Osteoblast (primary cell): Measurements from ENCODE around the gene VAC14. TPM values are rescaled to one million over a fixed set of nuclear protein-coding genes. Genes with fewer than 3 reads are reported as not detected.

Source experiments
- DNase-seq: peaks from one replicate; pipeline ENCODE4 v3.0.0; 2011; ENCODE audit warnings: low spot score, mixed read lengths; ENCODE audit not compliant: insufficient read length; ENCODE audit errors: missing footprints
- H2AFZ ChIP-seq: 2 replicates; pipeline ENCODE4 v1.6.0; 2011; ENCODE audit warnings: mild to moderate bottlenecking, low read length
- H3K27ac ChIP-seq: 2 replicates; pipeline ENCODE4 v1.5.1; 2011; ENCODE audit warnings: mild to moderate bottlenecking, low read depth, low read length, moderate library complexity
- H3K27me3 ChIP-seq: 2 replicates; pipeline ENCODE4 v1.6.0; 2012; ENCODE audit warnings: mild to moderate bottlenecking, control low read depth, inconsistent platforms, low read length, moderate library complexity; ENCODE audit not compliant: insufficient read depth
- H3K36me3 ChIP-seq: 2 replicates; pipeline ENCODE4 v1.5.1; 2011; ENCODE audit warnings: mild to moderate bottlenecking, low read length, control low read depth, moderate library complexity; ENCODE audit not compliant: insufficient read depth
- H3K4me1 ChIP-seq: 2 replicates; pipeline ENCODE4 v1.5.1; 2011; ENCODE audit warnings: mild to moderate bottlenecking, low read length, control low read depth, moderate library complexity; ENCODE audit not compliant: insufficient read depth
- H3K4me2 ChIP-seq: 2 replicates; pipeline ENCODE4 v1.6.0; 2011; ENCODE audit warnings: mild to moderate bottlenecking, low read length; ENCODE audit not compliant: insufficient read depth
- H3K4me3 ChIP-seq: fragments of 200-600 bp; sonication (generic); 3 replicates; pipeline ENCODE4 v1.5.1; 2012; ENCODE audit warnings: mild to moderate bottlenecking, low read length, inconsistent platforms; ENCODE audit not compliant: insufficient read depth
- H3K79me2 ChIP-seq: 2 replicates; pipeline ENCODE4 v1.6.0; 2012; ENCODE audit warnings: mild to moderate bottlenecking, low read length, control low read depth, inconsistent platforms; ENCODE audit not compliant: insufficient read depth
- H3K9me3 ChIP-seq: 2 replicates; pipeline ENCODE4 v1.5.1; 2011; ENCODE audit warnings: low read depth, low read length, control low read depth
- H4K20me1 ChIP-seq: 2 replicates; pipeline ENCODE4 v1.6.0; 2012; ENCODE audit warnings: mild to moderate bottlenecking, low read length, control low read depth; ENCODE audit not compliant: insufficient read depth
- CTCF ChIP-seq: IDR thresholded peaks from 2 replicates; pipeline ENCODE4 v1.5.1; 2011; ENCODE audit warnings: mild to moderate bottlenecking, low read depth, low read length, moderate library complexity; ENCODE audit errors: extremely low read depth
- total RNA-seq: library from RNA; depleted of rRNA; stranded (reverse); fragments of >200 nt; gene quantifications from 2 replicates; pipeline ENCODE4 v1.2.3, GENCODE V29; 2012

VAC14 gene
- total RNA-seq, 1 donor = 72.7 TPM

DNA sequence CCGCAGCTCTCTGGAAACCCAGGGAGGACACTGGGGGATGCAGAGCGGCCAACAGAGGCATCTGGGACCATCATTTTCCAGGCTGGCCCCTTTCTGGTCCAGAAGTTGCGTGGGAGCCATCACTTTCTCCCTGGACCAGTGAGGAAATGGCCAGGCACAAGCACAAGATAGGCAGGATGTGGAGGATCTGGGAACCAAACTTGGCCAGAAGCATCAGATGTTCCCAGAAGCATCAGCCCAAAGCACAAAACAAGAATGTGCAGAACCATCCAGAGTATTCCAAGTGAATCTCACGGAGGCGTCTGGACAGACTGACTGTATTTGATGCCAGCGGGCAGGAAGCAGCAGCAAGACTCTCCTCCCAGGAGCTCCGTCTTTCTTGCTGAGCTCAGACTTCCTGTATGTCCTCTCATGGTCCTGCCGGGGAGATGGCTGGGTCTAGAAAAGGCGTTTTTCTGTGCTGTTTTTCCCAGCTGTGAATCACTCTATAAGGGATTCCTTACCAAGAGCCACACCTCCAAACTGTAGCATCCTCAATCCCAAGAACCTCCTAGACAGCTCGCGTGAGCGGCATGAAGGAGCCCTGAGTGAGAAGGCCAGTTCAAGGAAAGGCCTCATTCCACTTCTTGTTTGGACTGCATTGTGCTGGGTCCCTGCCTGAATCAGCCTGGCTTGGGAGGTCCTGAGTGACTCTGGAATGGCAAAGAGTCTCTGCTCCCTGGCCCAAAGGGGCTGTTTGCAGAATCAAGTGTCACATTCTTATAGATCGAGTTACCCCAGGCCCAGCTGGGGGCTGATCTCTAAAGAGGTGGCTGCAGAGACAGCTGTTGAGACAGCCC is 65.6 kb downstream of the VAC14 start:
- TF ChIP-seq CTCF = no peak
- Histone ChIP-seq H3K4me2 (peak overlapping the region; percentile 10), H3K27me3 (no peaks in the 10 kb centered on the region), H3K79me2 (peaks cover 10% of the 10 kb centered on the region), H3K4me3 (no peak overlapping the region), H3K4me1 (peaks cover 33% of the 10 kb centered on the region), H3K27ac (peak overlapping the region; percentile 86), H2AFZ (peak overlapping the region; percentile 52), H4K20me1 (no peaks in the 10 kb centered on the region), H3K9me3 (no peaks in the 10 kb centered on the region), H3K36me3 (peaks cover 15% of the 10 kb centered on the region)
- DNase-seq = peak; percentile 96

DNA sequence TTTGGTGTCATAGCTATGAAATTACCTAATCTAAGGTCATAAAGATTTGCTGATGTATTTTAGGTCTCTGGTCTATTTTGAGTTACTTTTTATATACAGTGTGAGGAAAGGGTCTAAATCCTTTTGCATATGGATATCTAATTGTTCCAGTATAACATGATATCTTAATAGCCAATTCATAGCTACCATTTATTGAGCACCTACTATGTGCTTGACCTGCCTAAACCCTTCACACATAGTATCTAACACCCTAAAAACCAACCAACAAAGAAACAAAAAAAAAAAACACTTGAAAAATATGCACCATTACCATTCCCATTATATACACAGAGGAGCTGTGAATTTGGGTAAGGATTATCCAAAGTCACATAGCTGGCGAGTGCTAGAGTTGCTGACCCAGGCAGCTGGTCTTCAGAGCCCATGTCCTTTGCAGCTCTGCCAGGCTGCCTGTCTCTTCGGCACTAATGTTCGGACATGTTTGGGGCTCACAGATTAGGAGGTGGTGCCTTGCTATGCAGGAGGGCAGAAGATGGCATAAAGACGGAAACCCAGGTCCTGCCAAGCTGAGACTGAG is 66.3 kb downstream of the VAC14 start:
- peak; percentile 56 for DNase-seq
- peaks cover 10% of the 10 kb centered on the region for H3K79me2 ChIP-seq
- peaks cover 14% of the 10 kb centered on the region for H3K36me3 ChIP-seq
- H3K27ac ChIP-seq = peak overlapping the region; percentile 86
- H3K27me3 ChIP-seq = no peaks in the 10 kb centered on the region
- H3K4me1 ChIP-seq = peaks cover 31% of the 10 kb centered on the region
- no peak overlapping the region for H2AFZ ChIP-seq
- no peak overlapping the region for H3K4me3 ChIP-seq
- no peaks in the 10 kb centered on the region for H3K9me3 ChIP-seq
- no peaks in the 10 kb centered on the region for H4K20me1 ChIP-seq
- TF ChIP-seq CTCF = no peak
- peak overlapping the region; percentile 10 for H3K4me2 ChIP-seq

DNA sequence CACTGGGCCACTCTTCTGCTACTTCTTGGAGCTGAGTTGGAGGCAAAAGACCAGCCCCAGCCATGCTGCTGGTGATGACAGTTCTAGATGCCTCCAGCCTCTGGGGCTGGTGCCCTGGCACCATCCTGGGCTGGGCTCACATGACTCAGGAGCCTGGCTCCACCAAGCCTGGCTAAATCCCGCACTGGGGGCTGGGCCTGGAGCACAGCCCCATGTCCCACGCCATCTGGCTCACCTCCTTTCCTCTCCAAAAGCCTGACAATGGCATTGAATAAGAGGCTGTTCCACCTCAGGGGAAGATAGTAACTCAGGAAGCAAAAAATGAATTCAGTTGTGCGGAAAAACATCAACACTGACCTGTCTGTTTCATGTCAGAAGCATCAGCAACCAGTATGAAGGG is 70.0 kb downstream of the VAC14 start:
- Histone ChIP-seq H3K9me3 (no peaks in the 10 kb centered on the region), H3K36me3 (peaks cover 11% of the 10 kb centered on the region), H3K79me2 (no peaks in the 10 kb centered on the region), H3K27me3 (no peaks in the 10 kb centered on the region), H2AFZ (no peak overlapping the region), H3K4me1 (peaks cover 12% of the 10 kb centered on the region), H4K20me1 (no peaks in the 10 kb centered on the region), H3K4me3 (no peak overlapping the region), H3K4me2 (no peak overlapping the region), H3K27ac (no peak overlapping the region)
- DNase-seq = no peak
- TF ChIP-seq CTCF = no peak

GRCh38 chr16:70730031-70730430 is 70.9 kb downstream of the VAC14 start:
- DNase-seq = no peak
- Histone ChIP-seq H3K79me2 (no peaks in the 10 kb centered on the region), H3K27me3 (no peaks in the 10 kb centered on the region), H3K4me3 (no peak overlapping the region), H2AFZ (no peak overlapping the region), H3K4me1 (peaks cover 4% of the 10 kb centered on the region), H4K20me1 (no peaks in the 10 kb centered on the region), H3K27ac (no peak overlapping the region), H3K9me3 (no peaks in the 10 kb centered on the region), H3K4me2 (no peak overlapping the region), H3K36me3 (peaks cover 11% of the 10 kb centered on the region)
- no peak for TF ChIP-seq CTCF
